HepG2 (cell line): Measurements from ENCODE around the gene ACBD5. TPM values are rescaled to one million over a fixed set of nuclear protein-coding genes. Genes with fewer than 3 reads are reported as not detected.
A peak's percentile ranks its signal among the peaks of the same experiment; 100 is the strongest.

ENCODE experiments used
- BORCS8-MEF2B ChIP-seq: sonication (generic); formaldehyde crosslinking; IDR thresholded peaks from 2 replicates; pipeline ENCODE4 v1.8.0; 2022; ENCODE audit warnings: mild to moderate bottlenecking, missing genetic modification reagents
- HNF1B ChIP-seq: sonication (generic); formaldehyde crosslinking; IDR thresholded peaks from 2 replicates; pipeline ENCODE4 v1.5.1; 2020; ENCODE audit warnings: mild to moderate bottlenecking, moderate library complexity, missing genetic modification reagents
- HNF4G ChIP-seq, 2 experiments: sonication (generic) in 1 of 2; formaldehyde crosslinking in 1 of 2; IDR thresholded peaks; 2 replicates each; pipeline versions ENCODE4 v1.4.0 to v1.6.1; 2011 to 2020; ENCODE audit warnings: borderline replicate concordance in 2 of 2, low read depth in 2 of 2, mild to moderate bottlenecking in 2 of 2, low read length in 1 of 2, missing genetic modification reagents in 1 of 2, moderate library complexity in 1 of 2
- HNRNPH1 ChIP-seq: fragments of 200-400 bp; formaldehyde crosslinking; optimal IDR thresholded peaks from 2 replicates; pipeline ENCODE3; 2017; ENCODE audit warnings: mild to moderate bottlenecking, low read depth, low read length
- NCOA1 ChIP-seq: sonication (generic); formaldehyde crosslinking; IDR thresholded peaks from 2 replicates; pipeline ENCODE4 v1.9.0; 2021; ENCODE audit warnings: missing genetic modification reagents
- NFATC3 ChIP-seq: sonication (generic); formaldehyde crosslinking; IDR thresholded peaks from 2 replicates; pipeline ENCODE4 v1.5.1; 2020; ENCODE audit warnings: mild to moderate bottlenecking, missing genetic modification reagents
- PAXIP1 ChIP-seq: sonication (generic); formaldehyde crosslinking; conservative IDR thresholded peaks from 2 replicates; pipeline ENCODE4 v1.4.0; 2020; ENCODE audit warnings: mild to moderate bottlenecking, missing genetic modification reagents, moderate library complexity
- PTBP1 ChIP-seq: fragments of 200-400 bp; formaldehyde crosslinking; IDR thresholded peaks from 2 replicates; pipeline ENCODE4 v1.6.1; 2018; ENCODE audit warnings: low read length, low read depth; ENCODE audit not compliant: poor library complexity, severe bottlenecking
- SMARCC2 ChIP-seq: fragments of 450-650 bp; IDR thresholded peaks from 2 replicates; pipeline ENCODE4 v1.6.1; 2017; ENCODE audit warnings: antibody characterized with exemption, mild to moderate bottlenecking
- SOX5 ChIP-seq: IDR thresholded peaks from 2 replicates; pipeline ENCODE4 v1.6.1; 2016; ENCODE audit warnings: borderline replicate concordance
- SRSF9 ChIP-seq: fragments of 200-400 bp; formaldehyde crosslinking; IDR thresholded peaks from 2 replicates; pipeline ENCODE4 v1.6.1; 2018; ENCODE audit warnings: borderline replicate concordance, mild to moderate bottlenecking, low read depth, low read length; ENCODE audit not compliant: insufficient read depth, poor library complexity, severe bottlenecking
- THAP9 ChIP-seq: sonication (generic); formaldehyde crosslinking; IDR thresholded peaks from 2 replicates; pipeline ENCODE4; 2020; ENCODE audit warnings: missing genetic modification reagents, mild to moderate bottlenecking, borderline replicate concordance
- YY1 ChIP-seq: IDR thresholded peaks from 2 replicates; pipeline ENCODE4 v1.6.1; 2011; ENCODE audit warnings: low read length, low read depth, moderate library complexity, mild to moderate bottlenecking; ENCODE audit not compliant: insufficient read depth, insufficient replicate concordance
- ZKSCAN1 ChIP-seq: fragments of 150-350 bp; IDR thresholded peaks from 2 replicates; pipeline ENCODE4 v1.6.1; 2014; ENCODE audit warnings: low read length
- ZNF121 ChIP-seq: sonication (generic); formaldehyde crosslinking; IDR thresholded peaks from 2 replicates; pipeline ENCODE4 v1.5.0; 2020; ENCODE audit warnings: mild to moderate bottlenecking, missing genetic modification reagents
- ZNF124 ChIP-seq: sonication (generic); formaldehyde crosslinking; IDR thresholded peaks from 2 replicates; pipeline ENCODE4 v1.4.0; 2020; ENCODE audit warnings: missing genetic modification reagents
- ZNF17 ChIP-seq: sonication (generic); formaldehyde crosslinking; IDR thresholded peaks from 2 replicates; pipeline ENCODE4 v1.5.0; 2020; ENCODE audit warnings: mild to moderate bottlenecking, missing genetic modification reagents
- ZNF570 ChIP-seq: sonication (generic); formaldehyde crosslinking; IDR thresholded peaks from 2 replicates; pipeline ENCODE4 v1.4.0; 2020; ENCODE audit warnings: mild to moderate bottlenecking, missing genetic modification reagents, borderline replicate concordance
- ZNF768 ChIP-seq: sonication (generic); formaldehyde crosslinking; IDR thresholded peaks from 2 replicates; pipeline ENCODE4 v1.4.0; 2020; ENCODE audit warnings: missing genetic modification reagents
- ZNF781 ChIP-seq: sonication (generic); formaldehyde crosslinking; IDR thresholded peaks from 2 replicates; pipeline ENCODE4 v1.5.1; 2020; ENCODE audit warnings: borderline replicate concordance, mild to moderate bottlenecking, missing genetic modification reagents; ENCODE audit errors: not compliant biosample characterization
- ZNF883 ChIP-seq: sonication (generic); formaldehyde crosslinking; IDR thresholded peaks from 2 replicates; pipeline ENCODE4 v1.5.1; 2020; ENCODE audit warnings: mild to moderate bottlenecking, missing genetic modification reagents; ENCODE audit errors: not compliant biosample characterization
- polyA plus RNA-seq, 8 experiments: library from polyadenylated mRNA; depleted of rRNA in 3 of 8; stranded (reverse) in 7 of 8; unstranded in 1 of 8; fragments of >200 nt; fragmentation: Illumina TruSeq in 4 of 8; extraction: Trizol in 4 of 8; gene quantifications; 2 replicates each; pipeline versions ENCODE4 v1.2.1 to v1.2.3, GENCODE V29; 2011 to 2016; ENCODE audit warnings: low read depth in 4 of 8, missing spikeins in 1 of 8, mixed read lengths in 1 of 8; ENCODE audit not compliant: insufficient read depth in 1 of 8
- total RNA-seq, 5 experiments: library from RNA; depleted of rRNA; stranded (reverse); fragments of >200 nt; fragmentation: Illumina TruSeq; extraction: Trizol; gene quantifications; 2 replicates each; pipeline ENCODE4 v1.2.3, GENCODE V29; 2016; ENCODE audit warnings: low read depth in 1 of 5

The ACBD5 gene
- total and polyA plus RNA-seq, 2 of the 13 experiments (the other 11 are each of a cell fraction or from before 2014, with no cell fraction given), result 10.3 to 14.8 TPM

GRCh38 chr10:27155066-27155754 lies 85.4 kb downstream of the ACBD5 start, which contains the start of gene MASTL (continued):
- TF ChIP-seq YY1 (peak; percentile 74), HNRNPH1 (no peak), ZKSCAN1 (no peak), ZNF121 (CRISPR knock-in tag) (peak; percentile 17; the same call in 1 of the 2 replicates), ZNF570 (CRISPR knock-in tag) (no peak), ZNF883 (no peak), PAXIP1 (CRISPR knock-in tag) (peak; percentile 53), THAP9 (CRISPR knock-in tag) (no peak), NFATC3 (no peak), HNF4G (IDR thresholded peaks at IDR 0.05; ENCODE audit: borderline replicate concordance, low read depth, low read length) (no peak), HNF4G (CRISPR knock-in tag; IDR thresholded peaks at IDR 0.05; ENCODE audit: borderline replicate concordance, low read depth) (no peak), SMARCC2 (no peak), PTBP1 (no peak), HNF1B (CRISPR knock-in tag) (peak; percentile 74), ZNF781 (CRISPR knock-in tag) (no peak), ZNF17 (CRISPR knock-in tag) (no peak), NCOA1 (CRISPR knock-in tag) (peak; percentile 37; the same call in 1 of the 2 replicates), SOX5 (CRISPR knock-in tag) (peak; percentile 42; the same call in 1 of the 2 replicates), BORCS8-MEF2B (CRISPR knock-in tag) (no peak), ZNF768 (CRISPR knock-in tag) (peak; percentile 24; the same call in 1 of the 2 replicates), SRSF9 (no peak), ZNF124 (peak; percentile 66; the same call in 1 of the 2 replicates)
